ENCODE data around the gene EIF3I. TPM values are rescaled to one million over a fixed set of nuclear protein-coding genes. Genes with fewer than 3 reads are reported as not detected.

EIF3I gene
- 100 to 1,000 TPM; 187 to 672 (median 202) TPM for total RNA-seq
- 100 to 1,000 TPM; 196 to 312 (median 294) TPM for polyA plus RNA-seq
- long read RNA-seq, donor 1, transcript EIF3I-202 (11 exons, 1,458 nt), result major isoform, 81 of 121 reads
- long read RNA-seq, donor 1, partial matches to known transcripts, result 38 of 121 reads
- long read RNA-seq, donor 1, other reads (novel, unspliced or antisense), result 0 of 121 reads
- long read RNA-seq, donor 2, transcript EIF3I-202 (11 exons, 1,458 nt), result major isoform, 55 of 85 reads
- long read RNA-seq, donor 2, partial matches to known transcripts, result 30 of 85 reads
- long read RNA-seq, donor 2, other reads (novel, unspliced or antisense), result 0 of 85 reads
- long read RNA-seq, donor 3, transcript EIF3I-202 (11 exons, 1,458 nt), result major isoform, 85 of 109 reads
- long read RNA-seq, donor 3, partial matches to known transcripts, result 24 of 109 reads
- long read RNA-seq, donor 3, other reads (novel, unspliced or antisense), result 0 of 109 reads
- long read RNA-seq, donor 4, transcript EIF3I-202 (11 exons, 1,458 nt), result major isoform, 206 of 252 reads
- long read RNA-seq, donor 4, partial matches to known transcripts, result 30 of 252 reads
- long read RNA-seq, donor 4, other reads (novel, unspliced or antisense), result 16 of 252 reads
- long read RNA-seq, donor 5, transcript EIF3I-202 (11 exons, 1,458 nt), result major isoform, 212 of 278 reads
- long read RNA-seq, donor 5, partial matches to known transcripts, result 48 of 278 reads
- long read RNA-seq, donor 5, other reads (novel, unspliced or antisense), result 18 of 278 reads
- long read RNA-seq, donor 6, transcript EIF3I-202 (11 exons, 1,458 nt), result major isoform, 112 of 138 reads
- long read RNA-seq, donor 6, partial matches to known transcripts, result 16 of 138 reads
- long read RNA-seq, donor 6, other reads (novel, unspliced or antisense), result 10 of 138 reads
- long read RNA-seq, donor 7, transcript EIF3I-202 (11 exons, 1,458 nt), result major isoform, 28 of 41 reads
- long read RNA-seq, donor 7, partial matches to known transcripts, result 12 of 41 reads
- long read RNA-seq, donor 7, other reads (novel, unspliced or antisense), result 0 of 41 reads
- long read RNA-seq, donor 8, transcript EIF3I-202 (11 exons, 1,458 nt), result major isoform, 72 of 104 reads
- long read RNA-seq, donor 8, partial matches to known transcripts, result 32 of 104 reads
- long read RNA-seq, donor 8, other reads (novel, unspliced or antisense), result 0 of 104 reads
- long read RNA-seq, donor 9, transcript EIF3I-202 (11 exons, 1,458 nt), result major isoform, 60 of 74 reads
- long read RNA-seq, donor 9, partial matches to known transcripts, result 14 of 74 reads
- long read RNA-seq, donor 9, other reads (novel, unspliced or antisense), result 0 of 74 reads
- long read RNA-seq, donor 10, transcript EIF3I-202 (11 exons, 1,458 nt), result major isoform, 19 of 28 reads
- long read RNA-seq, donor 10, partial matches to known transcripts, result 9 of 28 reads
- long read RNA-seq, donor 10, other reads (novel, unspliced or antisense), result 0 of 28 reads

- Histone ChIP-seq H3K27me3 (no peaks in the 10 kb centered on the region), H3K27ac (peak within 1 kb of the TSS; percentile 82 to 96 (median 90)), H3K4me1 (replicated peaks in 1 of 2) (peaks cover 21 to 25% of the 10 kb centered on the region in 2 donors), H3K4me3 (peak within 1 kb of the TSS; percentile 72 to 91 (median 86)), H3K9me3 (replicated peaks in 1 of 3) (no peaks in the 10 kb centered on the region), H3K36me3 (replicated peaks in 1 of 2) (peaks cover 0 to 49% of the 10 kb centered on the region in 2 donors)
- peak; percentile 92 to 97 (median 94) for DNase-seq
- WGBS, 4 donors, result 0 to 2% (median 0%) methylated on average over 33 to 46 of the region's 46 CpGs
- TF ChIP-seq CTCF (IDR thresholded peaks at IDR 0.05) (no peak), POLR2A (IDR thresholded peaks at IDR 0.05) (peak; percentile 42 to 74)
- intact Hi-C loops (cut with DNase I), result no loop called here
Measured at GRCh38 chr1:32221980-32222755, at the start of gene EIF3I, which contains the start of gene TMEM234. Gene EIF3I, plus strand, starts transcription at chr1:32222407. Its CDS starts 35 bp downstream, at chr1:32222442. Gene TMEM234, minus strand, starts transcription at chr1:32222353. Its CDS starts 31 bp downstream, at chr1:32222322.

- Histone ChIP-seq H3K4me1 (replicated peaks in 1 of 2) (no peaks in the 10 kb centered on the region), H3K27ac (no peak overlapping the region), H3K36me3 (replicated peaks in 1 of 2) (peaks cover 0 to 40% of the 10 kb centered on the region in 2 donors), H3K9me3 (replicated peaks in 1 of 3) (no peaks in the 10 kb centered on the region), H3K27me3 (no peaks in the 10 kb centered on the region), H3K4me3 (no peak overlapping the region)
- TF ChIP-seq CTCF (IDR thresholded peaks at IDR 0.05), result no peak
- TF ChIP-seq POLR2A (IDR thresholded peaks at IDR 0.05), result no peak
- DNase-seq, result no peak
- WGBS, 4 donors, result 87 to 100% (median 95%) methylated on average over 1 of the region's 1 CpG
- intact Hi-C loops (cut with DNase I), result no loop called here
Measured at GRCh38 chr1:32172621-32173245, 49.5 kb upstream of the EIF3I start.

- Histone ChIP-seq H3K27me3 (no peaks in the 10 kb centered on the region), H3K4me3 (peak overlapping the region in 1 of 4 donors; percentile 73), H3K9me3 (replicated peaks in 1 of 3) (no peaks in the 10 kb centered on the region), H3K27ac (peak overlapping the region; percentile 65 to 98 (median 96)), H3K4me1 (replicated peaks in 1 of 2) (peaks cover 21 to 36% of the 10 kb centered on the region in 2 donors), H3K36me3 (replicated peaks in 1 of 2) (peaks cover 0 to 20% of the 10 kb centered on the region in 2 donors)
- 75 to 84% (median 78%) methylated on average over 7 of the region's 7 CpGs for WGBS, 4 donors
- intact Hi-C loops (cut with DNase I), result no loop called here
- no peak for TF ChIP-seq CTCF (IDR thresholded peaks at IDR 0.05)
- TF ChIP-seq POLR2A (IDR thresholded peaks at IDR 0.05), result no peak
- no peak for DNase-seq
Measured at GRCh38 chr1:32178380-32179192, 43.6 kb upstream of the EIF3I start.
